GM12878 (cell line): ENCODE measurements around the gene CLEC20A. TPM values are rescaled to one million over a fixed set of nuclear protein-coding genes. Genes with fewer than 3 reads are reported as not detected.

Experiments used
- ATAC-seq: fragments of 200-7000 bp; cut with Tn5 transposase; 3 replicates; pipeline ENCODE4 v1.9.1; 2020; ENCODE audit warnings: mild to moderate bottlenecking, moderate library complexity
- BruUV-seq: library from RNA; stranded (reverse); fragments of 400-500 nt; replicated peaks from 2 replicates; lab custom pipeline; 2021; lab: Mats Ljungman, UMichigan
- CTCF ChIA-PET: fragments of 300-600 bp; sonication (Branson Sonifier 250); formaldehyde crosslinking; extraction: SDS; loops from one replicate; lab custom pipeline; 2021; ENCODE audit warnings: inconsistent platforms; lab: Yijun Ruan, JAX
- POLR2A ChIA-PET: fragments of 350-600 bp; formaldehyde crosslinking; extraction: SDS; loops from one replicate; lab custom pipeline; 2021; ENCODE audit warnings: inconsistent platforms; lab: Charles Lee
- RAD21 ChIA-PET: fragments of 300-600 bp; sonication (Branson Sonifier 250); formaldehyde crosslinking; loops from one replicate; lab custom pipeline; 2023; ENCODE audit warnings: antibody characterized with exemption; ENCODE audit not compliant: unreplicated experiment; lab: Charles Lee
- SMC1A ChIA-PET: fragments of 300-600 bp; sonication (Branson Sonifier 250); formaldehyde crosslinking; loops from one replicate; lab custom pipeline; 2023; ENCODE audit not compliant: unreplicated experiment, uncharacterized antibody; lab: Charles Lee
- DNase-seq: peaks from one replicate; pipeline ENCODE4 v3.0.0-alpha.2; 2011; ENCODE audit warnings: low read depth, low spot score
- FAIRE-seq: peaks from 3 replicates; lab custom pipeline; 2011; peaks lifted over from hg19 to GRCh38; lab: Jason Lieb, UNC
- H2AFZ ChIP-seq: 2 replicates; pipeline ENCODE4 v1.6.0; 2011; ENCODE audit warnings: low read depth, low read length, control low read depth; ENCODE audit not compliant: control insufficient read depth
- H3K27ac ChIP-seq: 2 replicates; pipeline ENCODE4 v1.5.1; 2011; ENCODE audit warnings: control low read depth; ENCODE audit not compliant: control insufficient read depth, insufficient read depth
- H3K27me3 ChIP-seq, 2 experiments: replicated peaks in 1 of 2; 2 replicates each; pipeline versions ENCODE4 v1.6.0 to v1.6.1; 2011; ENCODE audit warnings: low read length in 1 of 2; ENCODE audit not compliant: control insufficient read depth in 2 of 2, insufficient read depth in 2 of 2
- H3K36me3 ChIP-seq, 2 experiments: 2 replicates each; pipeline ENCODE4 v1.5.1; 2011; ENCODE audit warnings: low read length in 1 of 2; ENCODE audit not compliant: control insufficient read depth in 2 of 2, insufficient read depth in 2 of 2
- H3K4me1 ChIP-seq: 2 replicates; pipeline ENCODE4 v1.6.1; 2011; ENCODE audit warnings: mild to moderate bottlenecking, low read length, moderate library complexity, mixed read lengths; ENCODE audit not compliant: control insufficient read depth, insufficient read depth
- H3K4me2 ChIP-seq: 2 replicates; pipeline ENCODE4 v1.6.0; 2011; ENCODE audit warnings: control low read depth; ENCODE audit not compliant: control insufficient read depth, insufficient read depth
- H3K4me3 ChIP-seq: fragments of 200-600 bp; sonication (generic); 2 replicates; pipeline ENCODE4 v1.5.1; 2016
- H3K79me2 ChIP-seq: 2 replicates; pipeline ENCODE4 v1.6.0; 2011; ENCODE audit warnings: low read length; ENCODE audit not compliant: control insufficient read depth, insufficient read depth
- H3K9ac ChIP-seq: 2 replicates; pipeline ENCODE4 v1.8.0; 2011; ENCODE audit warnings: low read length, control low read depth, mixed read lengths; ENCODE audit not compliant: control insufficient read depth, insufficient read depth
- H3K9me3 ChIP-seq: replicated peaks from 3 replicates; pipeline ENCODE4 v1.5.1; 2011; ENCODE audit warnings: mild to moderate bottlenecking, low read length; ENCODE audit not compliant: control insufficient read depth, insufficient read depth
- H4K20me1 ChIP-seq: 2 replicates; pipeline ENCODE4 v1.6.0; 2011; ENCODE audit not compliant: control insufficient read depth, insufficient read depth
- BMI1 ChIP-seq: fragments of 450-650 bp; IDR thresholded peaks from 2 replicates; pipeline ENCODE4 v1.6.1; 2016; ENCODE audit warnings: mild to moderate bottlenecking, moderate library complexity, borderline replicate concordance
- ELK1 ChIP-seq: IDR thresholded peaks from 2 replicates; pipeline ENCODE4 v1.6.1; 2012; ENCODE audit warnings: low read depth, low read length, improper control_type of control experiment
- FOXK2 ChIP-seq: fragments of 450-650 bp; IDR thresholded peaks from 2 replicates; pipeline ENCODE4 v1.6.1; 2017; ENCODE audit warnings: mild to moderate bottlenecking, moderate library complexity
- HDAC6 ChIP-seq: fragments of 200-600 bp; sonication (generic); IDR thresholded peaks from one replicate; pipeline ENCODE4 v1.8.0; 2017; ENCODE audit warnings: antibody characterized with exemption; ENCODE audit not compliant: unreplicated experiment
- KLF5 ChIP-seq: fragments of 450-650 bp; IDR thresholded peaks from 2 replicates; pipeline ENCODE4 v1.6.1; 2014; ENCODE audit warnings: mild to moderate bottlenecking; ENCODE audit not compliant: partially characterized antibody
- PRDM15 ChIP-seq: fragments of 450-650 bp; formaldehyde crosslinking; IDR thresholded peaks from 2 replicates; pipeline ENCODE4 v1.4.0; 2020; ENCODE audit warnings: mild to moderate bottlenecking, moderate library complexity
- SREBF2 ChIP-seq: IDR thresholded peaks from 2 replicates; pipeline ENCODE4 v1.6.1; 2012; ENCODE audit warnings: mild to moderate bottlenecking, low read length
- TARDBP ChIP-seq: IDR thresholded peaks from 2 replicates; pipeline ENCODE4 v1.6.1; 2016; ENCODE audit warnings: borderline replicate concordance
- TCF7 ChIP-seq: IDR thresholded peaks from 2 replicates; pipeline ENCODE4 v1.6.1; 2014; ENCODE audit warnings: antibody characterized with exemption, borderline replicate concordance
- YBX1 ChIP-seq: fragments of 450-650 bp; IDR thresholded peaks from 2 replicates; pipeline ENCODE4 v1.6.1; 2016; ENCODE audit warnings: antibody characterized with exemption
- ZBTB4 ChIP-seq: fragments of 450-650 bp; formaldehyde crosslinking; IDR thresholded peaks from 2 replicates; pipeline ENCODE4 v1.4.0; 2022; ENCODE audit warnings: mild to moderate bottlenecking, moderate library complexity
- ZZZ3 ChIP-seq: IDR thresholded peaks from 2 replicates; pipeline ENCODE4 v1.6.1; 2011; ENCODE audit warnings: low read depth; ENCODE audit not compliant: control insufficient read depth, insufficient read length
- WGBS: methylation state at CpG from one replicate; pipeline ENCODE4 v1.1.6; 2016; ENCODE audit warnings: low lambda C conversion rate; ENCODE audit not compliant: insufficient replicate concordance, insufficient coverage; ENCODE audit errors: missing lambda C conversion rate; 5-methylcytosine and 5-hydroxymethylcytosine counted together
- in situ Hi-C: fragments of 300-500 bp; cut with MboI; formaldehyde crosslinking; loops from 9 replicates; pipeline ENCODE4 v1.14.3; 2018; ENCODE audit warnings: mixed read lengths
- intact Hi-C: fragments of 100-400 bp; cut with micrococcal nuclease; formaldehyde crosslinking; loops from one replicate; pipeline ENCODE4 v1.14.2; 2022; ENCODE audit not compliant: unreplicated experiment
- polyA plus RNA-seq, 11 experiments: library from polyadenylated mRNA; depleted of rRNA in 4 of 11; unstranded in 6 of 11; stranded (reverse) in 5 of 11; fragments of >200 nt; fragmentation: Nextera tagmentation in 4 of 11; fragmentation: Illumina TruSeq in 1 of 11; extraction: Ambion mirVana in 4 of 11; extraction: Trizol in 1 of 11; gene quantifications; 1 replicate in 1 of 11; 2 replicates in 10 of 11; pipeline versions ENCODE4 v1.2.1 to v1.2.3, GENCODE V29; 2011 to 2016; ENCODE audit warnings: inconsistent platforms in 2 of 11, missing spikeins in 2 of 11, low read depth in 1 of 11
- total RNA-seq, 4 experiments: library from RNA; depleted of rRNA in 3 of 4; stranded (reverse); fragments of >200 nt in 3 of 4; fragmentation: Illumina TruSeq in 1 of 4; extraction: Trizol in 1 of 4; gene quantifications; 2 replicates each; pipeline versions ENCODE4 v1.2.1 to v1.2.3, GENCODE V29; 2013 to 2021
- TF ChIP-seq, protein P1 (sequence below): IDR thresholded peaks from 2 replicates; pipeline ENCODE4 v1.6.1; 2012; ENCODE audit warnings: low read depth, low read length, improper control_type of control experiment

Gene CLEC20A
- total and polyA plus RNA-seq, 10 of the 15 experiments (the other 5 are each of a cell fraction or from before 2014, with no cell fraction given), result not detected

GRCh38 chr1:178518894-178519293, 22.1 kb upstream of the CLEC20A start:
- FAIRE-seq (no peak), ATAC-seq (no peak), DNase-seq (no peak)
- ChIA-PET POLR2A (no interaction called here), CTCF (interaction anchor here (1.0 to 1.7 kb wide), 2 partner anchors 13 to 17 kb away, joined by 3 to 4 read pairs; no protein-coding TSS in a partner anchor), SMC1A (interaction anchor here (0.6 kb wide), 1 partner anchor 291 kb away, joined by 3 read pairs; no protein-coding TSS in a partner anchor), RAD21 (no interaction called here)
- Histone ChIP-seq H3K36me3 (no peaks in the 10 kb centered on the region), H3K27ac (no peak overlapping the region), H3K79me2 (no peaks in the 10 kb centered on the region), H3K4me1 (no peaks in the 10 kb centered on the region), H3K9me3 (no peaks in the 10 kb centered on the region), H3K4me2 (no peak overlapping the region), H3K9ac (no peak overlapping the region), H2AFZ (no peak overlapping the region), H3K4me3 (no peak overlapping the region), H3K27me3 (peaks cover 0 to 2% of the 10 kb centered on the region in 2 experiments; a peak in 1 of 4 replicates), H4K20me1 (no peaks in the 10 kb centered on the region)
- WGBS, result 26% methylated on average over 4 of the region's 4 CpGs
- intact Hi-C loops (no loop called here), in situ Hi-C loops (no loop called here)
- BruUV-seq, result no TSS peak
- TF ChIP-seq HDAC6 (no peak), PRDM15 (CRISPR knock-in tag) (no peak), FOXK2 (no peak), ZZZ3 (no peak), BMI1 (no peak), YBX1 (no peak), ZBTB4 (CRISPR knock-in tag) (no peak), ELK1 (no peak), TARDBP (no peak), SREBF2 (no peak), KLF5 (no peak), TCF7 (no peak)
- TF ChIP-seq, protein P1, sequence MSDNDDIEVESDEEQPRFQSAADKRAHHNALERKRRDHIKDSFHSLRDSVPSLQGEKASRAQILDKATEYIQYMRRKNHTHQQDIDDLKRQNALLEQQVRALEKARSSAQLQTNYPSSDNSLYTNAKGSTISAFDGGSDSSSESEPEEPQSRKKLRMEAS, result no peak
